Vagina (tissue), 2 donors: ENCODE measurements around the gene DNAAF5. TPM values are rescaled to one million over a fixed set of nuclear protein-coding genes. Genes with fewer than 3 reads are reported as not detected.

Experiments used
- DNase-seq, 2 donors: peaks; one replicate each; pipeline ENCODE4 v3.0.0-alpha.2; 2017; ENCODE audit errors: extremely low spot score in 2 of 2
- H3K27ac ChIP-seq: fragments of 200-600 bp; sonication (generic); one replicate; pipeline ENCODE4 v1.5.1; 2019
- H3K27me3 ChIP-seq: fragments of 200-600 bp; sonication (generic); one replicate; pipeline ENCODE4 v1.5.1; 2019
- H3K36me3 ChIP-seq, 2 donors: fragments of 200-600 bp; sonication (generic); one replicate each; pipeline ENCODE4 v1.5.1; 2017 to 2019
- H3K4me1 ChIP-seq: fragments of 200-600 bp; sonication (generic); one replicate; pipeline ENCODE4 v1.5.1; 2019
- H3K4me3 ChIP-seq, 2 donors: fragments of 200-600 bp; sonication (generic); 1 replicate in 1 of 2; 2 replicates in 1 of 2; pipeline ENCODE4 v1.5.1; 2016 to 2019
- H3K9me3 ChIP-seq: fragments of 200-600 bp; sonication (generic); one replicate; pipeline ENCODE4 v1.5.1; 2019
- CTCF ChIP-seq, 3 experiments: fragments of 450-650 bp in 2 of 3; fragments of 200-600 bp in 1 of 3; sonication (generic) in 1 of 3; IDR thresholded peaks; one replicate each; pipeline ENCODE4 v1.5.1; 2017 to 2019; ENCODE audit warnings: antibody characterized with exemption in 3 of 3, mild to moderate bottlenecking in 2 of 3, moderate library complexity in 2 of 3
- POLR2A ChIP-seq, 2 donors: fragments of 450-650 bp; IDR thresholded peaks; one replicate each; pipeline ENCODE4 v1.6.1; 2017; ENCODE audit warnings: antibody characterized with exemption in 2 of 2, mild to moderate bottlenecking in 2 of 2, moderate library complexity in 2 of 2
- POLR2AphosphoS5 ChIP-seq, 2 donors: sonication (generic); formaldehyde crosslinking; IDR thresholded peaks; one replicate each; pipeline ENCODE4 v1.9.0; 2017; ENCODE audit warnings: antibody characterized with exemption in 2 of 2, mild to moderate bottlenecking in 2 of 2, low read depth in 1 of 2; ENCODE audit not compliant: insufficient read depth in 1 of 2
- intact Hi-C: fragments of 100-400 bp; cut with DNase I; formaldehyde crosslinking; loops from one replicate; pipeline ENCODE4 v1.15.1; 2023
- total RNA-seq: library from RNA; depleted of rRNA; stranded (reverse); fragments of >200 nt; gene quantifications from one replicate; pipeline ENCODE4 v1.2.3, GENCODE V29; 2016

The DNAAF5 gene
- total RNA-seq, 1 donor from 2014 or later: 29.7 TPM

- H3K27ac ChIP-seq: no peak overlapping the region
- peak overlapping the region; percentile 65 to 93 for H3K4me3 ChIP-seq
- H3K4me1 ChIP-seq: peaks cover 25% of the 10 kb centered on the region
- DNase-seq: peak; percentile 12 to 58
- TF ChIP-seq CTCF (IDR thresholded peaks at IDR 0.05): no peak
- TF ChIP-seq POLR2AphosphoS5 (IDR thresholded peaks at IDR 0.05; ENCODE audit: insufficient read depth in 1 of 2, low read depth in 1 of 2): no peak
- TF ChIP-seq POLR2A (IDR thresholded peaks at IDR 0.05): no peak
- no peaks in the 10 kb centered on the region for H3K27me3 ChIP-seq
- no peaks in the 10 kb centered on the region for H3K9me3 ChIP-seq
- intact Hi-C loops: no loop called here
- H3K36me3 ChIP-seq: peaks cover 0 to 13% of the 10 kb centered on the region in 2 donors
Measured at GRCh38 chr7:725223-726005, 1.1 kb upstream of the DNAAF5 start.

- TF ChIP-seq POLR2AphosphoS5 (IDR thresholded peaks at IDR 0.05; ENCODE audit: insufficient read depth in 1 of 2, low read depth in 1 of 2) (no peak), CTCF (IDR thresholded peaks at IDR 0.05) (no peak), POLR2A (IDR thresholded peaks at IDR 0.05) (no peak)
- Histone ChIP-seq H3K27me3 (no peaks in the 10 kb centered on the region), H3K9me3 (no peaks in the 10 kb centered on the region), H3K36me3 (peaks cover 0 to 22% of the 10 kb centered on the region in 2 donors), H3K4me3 (peak overlapping the region; percentile 65 to 93), H3K4me1 (peaks cover 25% of the 10 kb centered on the region), H3K27ac (no peak overlapping the region)
- no peak for DNase-seq
- intact Hi-C loops: no loop called here
Measured at GRCh38 chr7:726854-727103, 280 bp downstream of the DNAAF5 start.

DNA sequence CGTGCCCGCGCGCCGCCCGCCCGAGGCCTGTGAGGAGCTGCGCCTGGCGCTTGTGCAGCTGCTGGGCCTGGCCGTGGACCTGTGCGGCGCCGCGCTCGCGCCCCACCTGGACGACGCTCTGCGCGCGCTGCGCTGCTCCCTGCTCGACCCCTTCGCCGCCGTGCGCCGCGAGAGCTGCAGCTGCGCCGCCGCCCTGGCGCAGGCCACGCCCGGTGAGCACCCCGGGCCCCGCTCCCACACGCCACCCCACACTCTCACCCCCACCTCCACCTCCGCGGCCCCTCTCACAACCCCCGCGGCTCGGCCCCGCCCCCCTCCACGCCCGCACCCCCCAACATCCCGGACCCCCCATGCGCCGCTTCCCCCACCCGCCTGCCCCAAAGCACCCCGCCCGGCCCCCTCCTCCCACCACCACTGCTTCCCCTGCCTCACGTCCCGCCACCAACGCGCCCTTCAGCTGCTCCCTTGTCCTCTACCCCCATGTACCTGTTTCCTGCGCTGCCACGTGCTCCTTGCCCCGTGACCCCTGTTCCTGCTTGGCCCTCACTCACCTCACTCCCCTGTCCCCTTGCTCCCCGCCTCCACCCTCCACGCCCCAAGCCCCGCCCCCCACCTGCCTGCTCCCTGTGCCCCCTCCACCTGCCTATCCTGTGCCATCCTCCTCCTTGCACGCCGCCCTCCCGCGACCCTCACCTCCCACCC is 756 bp downstream of the DNAAF5 start, which contains the start of gene PRKAR1B:
TSS of gene PRKAR1B (minus strand) at position 178 of the 702 bp plus-strand sequence. CDS start 15,776 bp downstream, outside the sequence.
- Histone ChIP-seq H3K4me3 (peak within 1 kb of the TSS; percentile 65 to 93), H3K27ac (peak within 1 kb of the TSS; percentile 20), H3K4me1 (peaks cover 30% of the 10 kb centered on the region), H3K9me3 (no peaks in the 10 kb centered on the region), H3K27me3 (no peaks in the 10 kb centered on the region), H3K36me3 (peaks cover 0 to 26% of the 10 kb centered on the region in 2 donors)
- no peak for TF ChIP-seq POLR2AphosphoS5 (IDR thresholded peaks at IDR 0.05; ENCODE audit: insufficient read depth in 1 of 2, low read depth in 1 of 2)
- no peak for TF ChIP-seq CTCF (IDR thresholded peaks at IDR 0.05)
- TF ChIP-seq POLR2A (IDR thresholded peaks at IDR 0.05): no peak
- DNase-seq: no peak
- intact Hi-C loops: no loop called here

GRCh38 chr7:727806-728460 is 1.4 kb downstream of the DNAAF5 start:
- no peak for TF ChIP-seq POLR2A (IDR thresholded peaks at IDR 0.05)
- TF ChIP-seq POLR2AphosphoS5 (IDR thresholded peaks at IDR 0.05; ENCODE audit: insufficient read depth in 1 of 2, low read depth in 1 of 2): no peak
- TF ChIP-seq CTCF (IDR thresholded peaks at IDR 0.05): no peak
- H3K9me3 ChIP-seq: no peaks in the 10 kb centered on the region
- peaks cover 33% of the 10 kb centered on the region for H3K4me1 ChIP-seq
- no peak overlapping the region for H3K27ac ChIP-seq
- intact Hi-C loops: no loop called here
- no peak for DNase-seq
- H3K36me3 ChIP-seq: peaks cover 0 to 30% of the 10 kb centered on the region in 2 donors
- no peaks in the 10 kb centered on the region for H3K27me3 ChIP-seq
- H3K4me3 ChIP-seq: peak overlapping the region; percentile 65 to 93
